ENCODE measurements around the gene ELK3. TPM values are rescaled to one million over a fixed set of nuclear protein-coding genes. Genes with fewer than 3 reads are reported as not detected.

ELK3 gene
- polyA plus RNA-seq, 1 donor: 52.9 TPM

DNA sequence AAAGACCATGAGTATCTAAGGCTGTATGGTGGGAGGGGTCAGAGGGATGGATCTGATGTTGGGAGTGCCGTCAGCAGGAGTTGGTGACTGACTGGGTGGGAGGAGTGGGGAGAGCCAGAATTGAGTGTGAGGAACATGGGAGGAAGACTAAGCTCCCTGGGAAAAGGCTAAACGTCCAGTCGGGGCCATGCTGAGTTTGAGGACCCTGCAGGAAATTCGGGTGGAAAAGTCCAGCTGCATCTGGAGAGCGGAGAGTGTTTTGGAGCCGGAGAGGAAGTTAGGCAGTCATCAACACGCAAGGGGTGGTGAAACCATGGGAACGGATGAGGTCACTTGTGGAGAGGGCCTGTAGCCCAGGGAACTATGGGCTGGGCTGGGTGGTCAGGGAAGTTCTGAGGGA lies 60.9 kb downstream of the ELK3 start:
- no peak for DNase-seq

DNA sequence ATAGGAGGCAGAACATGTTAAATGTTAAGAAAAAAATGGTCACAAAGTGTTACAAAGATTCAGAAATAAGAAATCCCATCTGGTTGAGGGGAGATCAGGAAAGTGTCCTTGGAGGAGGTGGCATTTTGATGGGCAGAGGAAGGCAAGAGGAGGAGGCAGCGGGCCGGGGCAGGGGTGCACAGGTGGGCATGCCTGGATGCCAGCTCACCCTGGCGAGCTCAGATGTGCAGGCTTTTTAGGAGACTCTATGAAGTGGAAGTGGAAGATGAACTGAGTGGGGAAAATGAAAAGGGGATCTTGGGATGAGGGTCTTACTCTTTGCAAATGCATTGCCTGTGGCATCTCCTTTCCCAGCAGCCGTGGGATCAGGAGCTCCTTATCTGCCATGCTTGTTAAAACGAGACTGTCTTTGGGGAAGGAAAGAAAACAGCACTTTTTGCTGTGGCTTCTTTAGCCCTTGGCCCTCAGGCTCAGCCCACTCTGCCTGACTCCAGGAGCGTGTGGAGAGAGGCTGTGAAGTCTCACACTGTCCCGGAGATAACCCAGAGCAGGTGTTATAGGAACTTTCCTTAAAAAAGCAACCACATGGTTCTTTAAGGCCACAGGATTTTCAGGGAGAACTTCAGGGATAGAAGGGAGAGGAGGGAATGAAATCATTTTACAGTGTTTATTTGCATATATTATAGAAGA lies 62.6 kb downstream of the ELK3 start:
- DNase-seq: no peak

DNA sequence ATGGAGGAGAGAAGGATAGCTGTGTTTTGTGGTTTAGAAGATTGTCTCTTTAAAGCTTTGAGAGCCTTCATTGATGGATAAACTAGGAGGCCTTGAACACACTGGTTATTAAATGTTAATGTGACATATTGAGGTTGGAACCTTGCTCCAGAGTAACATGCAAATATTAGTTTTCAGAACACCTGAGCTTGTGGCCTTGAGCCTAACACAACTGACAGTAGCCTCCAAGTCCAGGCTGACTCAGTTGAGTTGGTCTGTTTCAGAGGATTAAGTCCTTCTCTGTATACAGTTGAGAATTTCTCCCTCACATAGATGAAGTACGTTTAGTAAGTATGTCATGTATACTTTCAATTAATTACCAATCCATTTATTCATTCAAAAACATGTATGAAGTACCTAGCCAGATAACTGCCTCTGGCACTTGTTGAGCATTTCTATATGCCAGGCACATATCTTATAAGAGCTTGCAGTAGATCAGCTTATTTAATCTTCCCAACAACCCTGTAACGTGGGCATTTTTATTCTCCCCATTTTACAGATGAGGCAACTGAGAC lies 63.5 kb downstream of the ELK3 start:
- DNase-seq: no peak

DNA sequence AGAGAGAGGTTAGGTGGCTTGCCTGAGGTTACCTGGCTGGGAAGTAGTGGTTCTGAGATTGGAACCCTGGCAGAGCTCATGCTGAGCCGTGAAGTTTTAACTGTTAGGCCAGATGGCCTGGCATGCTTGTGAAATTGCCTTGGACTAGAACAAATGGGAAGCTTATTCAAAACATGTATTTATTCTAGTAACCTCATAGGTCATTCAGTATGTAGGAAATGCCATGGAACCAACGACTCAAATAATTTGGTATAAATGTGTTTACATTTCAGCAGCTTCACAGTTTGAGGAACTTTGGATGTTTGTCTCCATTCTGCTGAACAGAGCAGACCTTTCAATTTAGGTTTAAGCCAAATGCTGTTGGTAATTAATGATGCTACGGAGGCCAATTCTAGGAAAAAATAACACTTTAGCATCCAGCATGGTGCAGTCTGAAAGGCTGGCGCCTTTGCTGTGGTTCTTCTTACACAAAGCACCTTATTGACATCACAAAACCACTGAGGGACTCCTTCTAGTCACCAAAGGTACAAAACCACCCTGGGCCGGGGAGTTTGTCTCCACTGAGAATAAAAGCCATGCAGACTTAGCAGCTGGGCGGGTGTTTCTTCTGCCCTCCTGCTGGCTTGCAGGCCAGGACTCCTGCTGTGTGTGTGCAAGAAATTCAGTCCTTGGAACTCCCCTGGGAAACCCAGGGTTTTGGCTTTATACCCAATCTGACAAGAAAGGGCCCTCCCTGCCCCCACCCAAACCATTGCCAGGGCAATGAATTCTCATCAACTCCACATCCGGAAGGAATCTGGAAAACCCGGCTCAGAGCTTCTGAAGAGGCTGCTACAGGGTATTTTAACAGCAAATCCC lies 64.2 kb downstream of the ELK3 start:
- no peak for DNase-seq

DNA sequence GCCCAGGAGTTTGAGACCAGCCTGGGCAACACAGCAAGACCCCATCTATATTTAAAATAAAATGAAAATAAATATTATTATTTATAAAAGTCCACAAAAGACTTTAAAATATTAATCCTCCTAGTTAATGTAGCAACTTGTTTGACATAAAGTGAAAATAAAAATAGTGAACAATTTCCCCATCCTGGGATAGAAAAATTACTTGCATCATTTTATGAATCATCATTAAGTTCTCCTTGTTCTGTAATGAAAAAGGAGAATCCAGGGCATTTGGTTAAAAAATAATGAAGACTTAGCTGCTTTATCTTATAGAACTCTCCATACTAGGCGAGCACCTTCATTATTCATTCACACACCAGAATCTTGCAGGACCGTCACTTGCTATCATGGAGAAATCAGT lies 66.1 kb downstream of the ELK3 start:
- DNase-seq: no peak

DNA sequence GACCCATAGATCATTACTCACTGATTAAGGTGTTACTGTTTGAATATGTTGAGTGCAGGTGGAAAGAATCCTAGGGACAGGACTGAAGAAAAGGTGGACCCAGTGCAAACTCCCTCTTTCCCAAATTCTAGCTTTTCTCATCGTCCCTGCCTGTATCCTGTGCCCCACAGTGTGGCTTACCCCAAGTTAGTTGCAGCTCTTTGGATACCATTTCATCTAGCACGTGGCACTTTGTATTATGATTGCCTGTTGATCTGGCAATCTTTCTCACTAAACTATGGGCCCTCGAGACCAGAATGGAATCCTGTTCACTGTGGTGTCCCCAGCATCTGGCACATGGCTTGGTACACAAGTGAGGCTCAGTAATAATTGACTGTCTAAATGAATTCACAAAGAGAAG lies 66.5 kb downstream of the ELK3 start:
- no peak for DNase-seq

DNA sequence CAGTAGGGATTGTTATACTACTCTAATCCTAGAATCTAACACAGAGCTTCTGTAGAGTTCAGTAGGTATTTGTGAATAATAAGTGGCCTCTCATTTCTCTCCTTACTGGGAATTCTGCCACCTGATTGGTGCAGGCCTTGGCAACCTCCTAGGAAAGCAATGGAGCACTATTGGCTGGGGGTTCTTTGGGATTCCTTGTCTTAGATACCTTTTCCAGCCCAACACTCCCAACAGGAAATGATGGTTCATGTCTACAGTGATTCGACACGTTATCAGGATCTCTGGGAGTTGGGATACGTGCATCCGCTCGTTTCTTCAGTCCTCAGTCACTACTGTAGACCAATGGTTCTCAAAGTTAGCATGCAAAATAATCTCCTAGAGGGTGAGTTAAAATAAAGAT lies 67.4 kb downstream of the ELK3 start:
- DNase-seq: no peak

DNA sequence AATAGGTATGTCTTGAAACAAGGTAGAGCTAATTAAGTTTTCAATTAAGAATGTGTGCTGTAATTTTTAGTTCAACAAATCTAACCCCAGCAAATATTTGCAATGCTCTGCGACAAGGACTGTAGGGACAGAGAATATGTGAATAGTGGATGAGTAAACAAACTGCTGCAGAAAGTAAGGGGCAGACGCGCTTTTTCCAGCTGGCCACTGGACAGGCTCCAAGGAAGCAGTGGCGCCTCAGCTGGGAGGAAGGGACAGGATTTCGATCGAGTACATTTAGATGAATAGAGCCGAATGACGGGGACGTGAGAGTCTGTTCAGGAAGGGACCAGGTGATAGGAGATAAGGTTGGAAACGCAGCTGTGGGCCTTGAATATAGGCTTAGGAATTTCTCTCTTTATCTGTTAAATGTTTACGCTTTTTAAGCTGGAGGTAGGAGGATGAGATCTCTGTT lies 69.3 kb downstream of the ELK3 start:
- DNase-seq: no peak

DNA sequence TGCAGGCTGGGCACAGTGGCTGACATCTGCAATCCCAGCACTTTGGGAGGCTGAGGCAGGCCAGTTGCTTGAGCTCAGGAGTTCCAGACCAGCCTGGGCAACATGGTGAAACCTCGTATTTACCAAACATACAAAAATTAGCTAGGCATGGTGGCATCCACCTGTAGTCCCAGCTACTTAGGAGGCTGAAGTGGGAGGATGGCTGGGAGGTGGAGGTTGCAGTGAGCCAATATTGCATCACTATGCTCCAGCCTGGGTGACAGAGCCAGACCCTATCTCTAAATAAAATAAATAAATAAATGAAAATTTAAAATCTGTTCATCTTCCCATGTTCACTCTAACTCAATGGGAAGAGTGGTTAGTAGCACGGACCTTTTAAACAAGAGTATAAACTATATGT lies 71.2 kb downstream of the ELK3 start:
- DNase-seq: no peak

DNA sequence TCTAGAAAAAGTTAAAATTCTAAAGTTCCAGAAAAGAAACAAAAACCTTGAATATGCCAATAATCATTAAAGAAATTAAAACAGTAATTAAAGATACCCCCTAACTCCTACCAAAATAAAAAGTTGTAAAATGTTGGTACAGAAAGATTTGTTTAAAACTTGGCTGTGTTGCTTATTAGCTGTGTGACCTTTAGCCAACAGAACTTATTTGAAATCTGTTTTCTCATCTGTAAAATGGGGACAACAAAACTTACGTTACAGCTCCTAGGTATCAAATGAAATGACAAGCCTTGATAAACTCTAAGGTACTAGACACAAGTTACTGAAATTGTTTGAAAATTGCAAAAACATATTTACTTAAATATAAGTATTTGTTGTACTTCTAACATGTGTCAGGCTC lies 71.7 kb downstream of the ELK3 start:
- DNase-seq: no peak

DNA sequence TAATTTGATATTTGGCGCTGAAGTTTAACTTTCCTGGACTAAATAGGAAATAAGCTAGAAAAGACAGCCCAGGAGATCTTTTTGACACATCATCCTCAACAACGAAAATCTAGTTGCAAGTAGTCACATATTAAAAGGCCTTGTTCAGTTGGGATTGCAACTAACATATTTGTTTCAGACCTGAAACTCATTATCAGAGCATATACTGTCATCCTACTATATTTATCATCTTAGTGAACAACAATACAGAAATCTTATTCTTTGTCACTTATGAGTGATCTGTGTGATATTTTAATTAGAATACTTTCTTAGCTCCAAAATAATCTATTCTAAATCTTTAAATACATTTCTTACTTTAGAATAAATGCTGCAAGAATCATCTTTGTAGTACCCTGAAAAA lies 72.1 kb downstream of the ELK3 start:
- no peak for DNase-seq

DNA sequence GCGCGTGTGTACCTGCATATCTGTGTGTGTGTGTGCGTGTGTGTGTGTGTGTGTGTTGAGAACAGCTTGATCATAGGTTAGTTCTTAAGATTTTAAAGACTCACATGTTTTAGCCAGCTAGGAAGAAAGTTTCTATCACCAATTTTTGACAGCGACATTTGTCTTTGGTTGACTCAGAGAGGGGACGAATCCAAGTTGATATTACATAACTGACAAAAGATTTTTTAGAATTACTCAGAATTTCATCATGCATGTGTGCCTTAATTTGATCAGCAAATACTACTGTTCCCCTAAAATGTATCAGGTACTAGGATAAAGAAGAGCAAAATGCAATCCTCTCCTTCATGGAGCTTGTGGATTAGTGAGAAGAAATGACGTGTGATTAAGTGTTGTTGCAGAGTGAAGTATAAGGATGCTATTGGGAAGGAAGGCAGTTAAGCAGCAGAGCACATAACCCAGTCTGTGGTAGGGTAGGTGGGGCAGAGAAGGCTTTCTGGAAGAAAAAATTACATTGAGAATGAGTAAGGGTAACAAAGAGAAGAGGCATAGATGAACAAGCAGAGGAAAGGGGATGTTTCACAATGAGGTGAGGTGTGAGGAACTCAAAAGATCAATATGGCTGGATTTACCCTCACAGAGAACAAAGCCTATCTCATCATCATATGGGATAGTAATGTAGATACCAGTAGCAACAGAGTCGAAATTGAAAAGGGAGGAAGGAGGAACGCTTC lies 77.5 kb downstream of the ELK3 start:
- DNase-seq: no peak

DNA sequence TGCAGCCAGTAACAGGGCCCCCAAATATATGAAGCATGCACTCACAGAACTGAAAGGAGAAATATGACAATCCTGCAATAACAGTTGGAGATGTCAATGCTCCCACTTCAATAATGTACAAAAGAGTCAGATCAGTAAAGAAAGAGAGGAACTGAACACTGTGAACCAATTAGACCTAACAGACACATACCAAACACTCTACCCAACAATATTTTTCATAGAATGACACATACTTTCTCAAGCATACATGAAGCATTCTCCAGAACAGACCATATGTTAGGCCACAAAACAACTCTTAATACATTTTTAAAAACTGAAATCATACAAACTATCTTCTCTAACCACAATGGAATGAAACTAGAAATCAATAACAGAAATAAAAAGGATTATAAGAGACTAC lies 80.2 kb downstream of the ELK3 start:
- no peak for DNase-seq

DNA sequence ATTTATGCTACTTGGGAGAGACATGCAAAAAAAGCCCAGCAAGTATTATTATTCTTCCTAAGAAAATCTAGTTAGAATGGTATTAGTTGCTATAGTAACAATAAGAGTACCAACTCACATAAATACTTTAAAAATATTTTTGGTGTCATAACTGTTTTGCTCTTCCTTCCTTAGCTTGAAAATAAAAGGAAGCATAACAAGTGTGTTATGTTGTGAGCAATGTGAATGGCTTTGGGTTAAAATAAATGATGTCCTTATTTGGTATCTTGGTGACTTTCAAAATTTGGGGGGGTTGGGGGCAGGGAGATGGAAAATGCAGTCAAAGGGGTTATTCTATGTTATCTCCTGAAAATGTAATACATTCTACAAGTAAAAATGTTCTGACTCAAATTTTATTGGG lies 91.0 kb downstream of the ELK3 start:
- DNase-seq: no peak

DNA sequence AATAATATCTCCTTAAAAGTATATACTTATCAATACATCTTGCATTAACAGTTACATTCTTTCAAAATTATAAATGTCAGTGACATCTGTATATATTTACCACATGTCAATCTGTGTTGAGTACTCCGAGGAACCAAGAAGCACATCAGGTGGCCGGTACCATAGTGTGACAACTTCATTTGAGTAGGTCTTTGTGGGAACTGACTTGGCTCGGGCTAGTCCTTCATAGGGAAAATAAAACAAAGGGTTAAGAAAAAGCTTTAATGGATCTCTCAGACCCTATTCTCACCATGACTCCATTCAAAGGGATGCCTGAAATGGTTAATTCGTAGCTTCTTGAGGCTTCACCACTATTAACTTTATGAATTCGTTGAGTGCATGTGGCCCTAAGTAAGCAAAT lies 94.9 kb downstream of the ELK3 start:
- DNase-seq: no peak

DNA sequence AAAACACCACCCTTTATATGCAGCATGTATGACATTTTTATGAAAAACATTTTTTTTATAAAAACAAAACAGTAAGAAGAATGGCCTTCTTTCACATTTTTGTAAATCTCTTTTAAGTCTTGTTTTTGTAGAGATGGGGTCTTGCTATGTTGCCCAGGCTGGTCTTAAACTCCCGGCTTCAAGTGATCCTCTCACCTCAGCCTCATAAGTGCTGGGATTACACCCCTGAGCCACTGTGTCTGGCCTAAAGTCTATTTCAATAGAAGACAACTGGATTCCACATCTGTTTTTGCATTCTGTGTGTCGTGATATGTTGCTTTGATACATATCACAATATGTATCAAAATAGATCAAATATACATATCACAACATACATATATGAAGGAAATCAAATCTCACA lies 98.9 kb downstream of the ELK3 start:
- DNase-seq: no peak

DNA sequence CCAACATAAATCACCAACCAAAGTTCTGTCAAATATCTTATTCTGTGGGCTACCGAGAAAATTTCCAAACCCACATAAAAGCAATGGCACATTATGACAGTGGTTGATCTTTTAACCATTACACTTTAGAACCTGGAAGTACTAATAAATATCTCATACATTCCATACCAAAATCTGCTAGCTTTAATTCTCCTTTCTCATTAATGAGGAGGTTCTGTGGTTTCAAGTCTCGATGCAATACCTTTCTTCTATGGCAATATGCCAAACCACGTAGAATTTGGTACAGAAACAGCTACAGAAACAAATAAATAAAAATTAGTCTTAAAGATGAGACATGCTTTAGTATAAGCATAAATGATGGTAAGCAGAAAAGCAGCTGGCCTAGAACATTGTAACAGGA lies 100.7 kb downstream of the ELK3 start:
- DNase-seq: no peak

DNA sequence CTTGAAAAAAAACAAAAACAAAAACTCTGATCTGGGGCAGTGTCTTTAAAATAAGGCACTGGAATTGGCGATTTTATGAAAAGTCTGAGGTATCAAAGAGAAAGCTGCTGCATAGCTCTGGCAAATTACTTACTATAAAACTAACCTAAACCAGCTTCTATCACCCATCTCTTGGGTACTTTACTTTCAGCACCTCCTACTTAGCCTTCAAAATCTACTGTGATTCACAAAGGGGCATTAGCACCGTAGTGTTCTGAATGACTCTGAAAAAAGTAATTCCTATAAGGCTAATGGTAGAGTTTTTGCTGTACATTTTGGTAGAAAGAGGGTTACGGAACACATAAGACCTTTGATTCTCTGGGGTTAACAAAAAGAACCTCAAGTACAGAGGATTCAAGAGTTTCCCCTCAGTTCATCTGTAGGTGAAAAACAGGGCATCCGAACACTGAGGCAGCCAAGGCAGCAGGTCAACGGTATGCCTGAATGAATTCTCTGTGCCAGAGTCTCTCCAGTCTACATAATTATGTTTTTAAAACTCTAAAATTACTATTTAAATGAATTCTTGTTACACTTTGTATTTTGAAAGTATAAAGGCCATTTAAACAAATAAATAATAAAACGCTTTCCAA lies 101.5 kb downstream of the ELK3 start:
- no peak for DNase-seq

DNA sequence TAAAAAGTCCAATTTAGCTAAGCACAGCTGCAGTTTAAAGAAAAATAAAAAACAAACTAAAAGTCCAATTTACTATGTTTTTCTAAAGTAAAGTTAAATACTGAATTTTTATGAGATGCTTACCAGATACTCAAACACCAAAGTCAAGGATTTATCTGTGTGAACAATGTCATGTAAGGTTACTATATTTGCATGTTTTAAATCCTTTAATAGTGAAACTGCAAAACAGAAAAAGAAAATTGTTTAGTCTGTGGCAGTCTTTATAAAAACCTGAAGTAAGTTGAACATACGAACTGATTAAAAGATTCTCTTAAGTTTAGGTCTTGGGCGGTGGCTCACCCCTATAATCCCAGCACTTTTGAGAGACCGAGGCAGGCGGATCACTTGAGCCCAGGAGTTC lies 103.3 kb downstream of the ELK3 start:
- no peak for DNase-seq

DNA sequence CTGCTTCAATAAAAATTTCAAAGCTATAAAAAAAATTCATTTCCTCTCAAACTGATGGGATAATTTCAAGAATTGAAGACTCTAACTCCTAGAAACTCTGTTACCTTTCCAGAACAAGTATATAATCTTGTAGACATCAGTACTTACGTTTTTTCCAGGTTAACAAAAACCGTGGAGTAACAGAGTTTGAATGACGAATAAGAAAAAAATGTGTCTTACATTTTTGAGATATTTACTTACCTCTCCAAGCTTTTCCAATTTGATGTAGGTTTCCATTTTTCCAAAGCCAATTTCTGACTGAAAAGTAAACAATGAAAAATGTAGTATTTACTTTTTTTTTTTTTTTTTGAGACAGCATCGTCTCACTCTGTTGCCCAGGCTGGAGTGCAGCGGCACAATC lies 105.9 kb downstream of the ELK3 start:
- DNase-seq: no peak

DNA sequence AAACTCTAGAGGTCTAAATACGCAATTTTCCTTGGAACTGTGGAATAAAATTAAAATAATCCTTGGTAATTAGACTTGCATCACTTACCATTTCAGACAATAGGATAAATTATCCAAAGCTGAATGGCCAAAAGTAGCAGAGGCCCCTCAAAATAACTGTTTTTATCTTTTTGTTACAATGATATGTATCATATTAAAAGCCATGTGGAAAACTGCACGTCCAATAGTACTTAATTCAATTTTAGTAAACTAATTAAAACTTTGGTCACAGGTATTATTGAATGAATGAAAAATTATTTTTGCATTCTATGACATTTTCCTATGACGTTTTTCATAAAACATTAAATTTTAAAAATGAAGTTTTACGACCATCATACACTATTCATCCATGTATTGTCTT lies 107.6 kb downstream of the ELK3 start:
- DNase-seq: no peak

DNA sequence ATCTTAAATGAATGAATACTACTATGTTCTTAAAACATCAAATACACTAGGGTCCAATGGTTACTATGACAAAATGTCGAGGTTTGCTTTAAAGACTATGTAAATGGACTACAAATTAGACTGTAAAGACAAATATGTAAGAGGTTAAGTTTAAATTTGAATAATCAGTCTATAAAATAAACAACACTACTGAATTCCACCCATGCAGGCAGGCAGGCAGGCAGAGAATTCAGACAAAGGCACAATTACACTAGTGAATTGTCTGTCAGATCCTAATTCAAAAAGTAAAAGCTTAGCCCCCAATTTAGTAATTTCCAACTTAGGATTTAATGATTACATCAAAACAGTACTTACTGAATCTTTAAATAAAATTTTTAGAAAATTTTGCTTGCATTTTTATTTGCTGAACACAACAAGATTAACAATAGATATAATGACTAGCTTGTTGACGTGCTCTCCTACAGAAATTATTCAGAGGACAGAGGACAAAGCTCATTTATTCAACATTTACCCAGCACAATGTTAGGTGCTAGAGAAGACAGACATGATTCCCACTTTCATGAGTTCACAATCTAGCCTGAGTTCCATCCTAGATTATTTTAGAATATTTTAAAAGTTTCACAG lies 108.6 kb downstream of the ELK3 start:
- DNase-seq: no peak
